GM12892 (cell line): ENCODE results near the gene ANO4.

Source experiments
- POLR2A ChIP-seq: IDR thresholded peaks from 2 replicates; pipeline ENCODE4 v1.6.1; 2011; ENCODE audit warnings: low read depth, low read length, control low read depth
- TAF1 ChIP-seq: IDR thresholded peaks from 2 replicates; pipeline ENCODE4 v1.6.1; 2011; ENCODE audit warnings: low read depth, mild to moderate bottlenecking, control low read depth, low read length, borderline replicate concordance

DNA sequence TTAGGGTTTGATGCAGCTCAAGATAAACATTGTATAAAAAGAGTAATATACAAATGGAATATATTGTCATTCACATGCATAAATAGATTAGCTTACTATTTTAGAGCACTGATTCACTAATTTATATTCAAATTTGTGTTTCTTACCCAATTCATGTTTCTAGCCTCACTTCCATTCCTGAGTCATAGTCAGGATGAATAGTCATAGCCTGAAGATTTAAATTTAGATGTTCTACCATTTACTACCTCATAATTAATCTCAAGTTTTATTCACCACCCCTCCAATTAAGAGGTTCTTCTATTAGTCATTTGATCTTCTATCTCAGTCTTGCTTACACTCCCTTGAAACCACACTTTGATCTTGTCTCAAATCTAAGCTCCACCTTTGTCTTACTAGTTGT, 38.7 kb downstream of the ANO4 start:
- TF ChIP-seq POLR2A (no peak), TAF1 (no peak)
